Activated CD4-positive, alpha-beta memory T cell treated with anti-CD3 and anti-CD28 coated beads, Interleukin-2, amount 10 ng/mL, durations not matched to agents 7 days and 5 days (primary cell): ENCODE measurements around the gene CNPPD1. TPM values are rescaled to one million over a fixed set of nuclear protein-coding genes. Genes with fewer than 3 reads are reported as not detected.
"Not testable (repeated sequence)": the region's sequence is repeated elsewhere in the genome, so short reads cannot be mapped to it uniquely, and the experiment has no call there.

Experiments
- CTCF ChIA-PET: fragments of 350-600 bp; sonication (Branson Sonifier 250); formaldehyde crosslinking; loops from one replicate; lab custom pipeline; 2021; ENCODE audit warnings: antibody characterized with exemption, inconsistent platforms; lab: Charles Lee
- POLR2A ChIA-PET: fragments of 350-600 bp; sonication (Branson Sonifier 250); formaldehyde crosslinking; loops from one replicate; lab custom pipeline; 2021; ENCODE audit warnings: antibody characterized with exemption; lab: Charles Lee
- DNase-seq: peaks from one replicate; pipeline ENCODE4 v3.0.0-alpha.2; 2020
- H3K27ac Mint-ChIP-seq: one replicate; pipeline ENCODE4 v1.8.0; 2021; ENCODE audit warnings: mild to moderate bottlenecking, mixed read lengths
- H3K27me3 Mint-ChIP-seq: one replicate; pipeline ENCODE4 v1.8.0; 2021; ENCODE audit warnings: mixed read lengths
- H3K36me3 Mint-ChIP-seq: one replicate; pipeline ENCODE4 v1.8.0; 2021; ENCODE audit warnings: low read depth, mixed read lengths
- H3K4me1 Mint-ChIP-seq: one replicate; pipeline ENCODE4 v1.8.0; 2021; ENCODE audit warnings: mixed read lengths
- H3K4me3 Mint-ChIP-seq: one replicate; pipeline ENCODE4 v1.8.0; 2021; ENCODE audit warnings: mild to moderate bottlenecking, mixed read lengths
- H3K9me3 Mint-ChIP-seq: one replicate; pipeline ENCODE4 v1.8.0; 2021; ENCODE audit warnings: mixed read lengths
- total RNA-seq, 2 experiments: library from RNA; stranded (reverse); gene quantifications; one replicate each; pipeline ENCODE4 v1.2.3, GENCODE V29; 2021

CNPPD1 gene
- total RNA-seq, 2 experiments from 2014 or later = 68.7 to 72.9 TPM

- H3K9me3 Mint-ChIP-seq = peaks cover 7% of the 10 kb centered on the region
- H3K36me3 Mint-ChIP-seq = peaks cover 31% of the 10 kb centered on the region
- POLR2A ChIA-PET = interaction anchor here (0.9 to 5.0 kb wide), 14 partner anchors 11 to 87 kb away, joined by 3 to 160 read pairs (median 8); partner anchors contain the start of genes ABCB6, ANKZF1, ATG9A and CNPPD1
- CTCF ChIA-PET = interaction anchor here (0.5 to 4.1 kb wide), 13 partner anchors 9 to 547 kb away, joined by 3 to 18 read pairs (median 6); partner anchors contain the start of genes ABCB6, CNPPD1 and NHEJ1
- H3K4me1 Mint-ChIP-seq = peaks cover 56% of the 10 kb centered on the region
- peak overlapping the region; percentile 88 for H3K27ac Mint-ChIP-seq
- DNase-seq = no peak
- no peaks in the 10 kb centered on the region for H3K27me3 Mint-ChIP-seq
- H3K4me3 Mint-ChIP-seq = peak overlapping the region; percentile 79
Observed at GRCh38 chr2:219207134-219207883, 30.6 kb upstream of the CNPPD1 start.

GRCh38 chr2:219206328-219207133, 29.8 kb upstream of the CNPPD1 start, which contains the start of gene ZFAND2B:
ZFAND2B (plus strand) TSS chr2:219206782; CDS start chr2:219206988, 206 bp downstream.
- Mint-ChIP-seq H3K36me3 (peaks cover 27% of the 10 kb centered on the region), H3K27ac (peak within 1 kb of the TSS; percentile 88), H3K27me3 (no peaks in the 10 kb centered on the region), H3K4me3 (peak within 1 kb of the TSS; percentile 79), H3K4me1 (peaks cover 52% of the 10 kb centered on the region), H3K9me3 (peaks cover 7% of the 10 kb centered on the region)
- ChIA-PET POLR2A (interaction anchor here (0.7 to 5.0 kb wide), 21 partner anchors 9 to 391 kb away, joined by 3 to 160 read pairs (median 7); partner anchors contain the start of genes ABCB6, ANKZF1, ATG9A and CNPPD1), CTCF (interaction anchor here (0.5 to 4.1 kb wide), 19 partner anchors 10 to 547 kb away, joined by 3 to 18 read pairs (median 5); partner anchors contain the start of genes ABCB6, CNPPD1, DNAJB2 and NHEJ1)
- DNase-seq = peak; percentile 96

- peak overlapping the region; percentile 79 for H3K4me3 Mint-ChIP-seq
Observed at GRCh38 chr2:219205981-219206327, 29.2 kb upstream of the CNPPD1 start.

GRCh38 chr2:219205165-219205538, 28.4 kb upstream of the CNPPD1 start:
- Mint-ChIP-seq H3K9me3 (peaks cover 7% of the 10 kb centered on the region), H3K4me1 (peaks cover 42% of the 10 kb centered on the region), H3K4me3 (no peak overlapping the region), H3K36me3 (peaks cover 21% of the 10 kb centered on the region), H3K27me3 (peaks cover 3% of the 10 kb centered on the region), H3K27ac (no peak overlapping the region)
- no peak for DNase-seq
- CTCF ChIA-PET = interaction anchor here (1.5 to 4.1 kb wide), 5 partner anchors 12 to 90 kb away, joined by 3 to 18 read pairs (median 7); partner anchors contain the start of genes DNAJB2 and NHEJ1
- POLR2A ChIA-PET = interaction anchor here (1.2 to 5.0 kb wide), 7 partner anchors 10 to 392 kb away, joined by 3 to 160 read pairs (median 17); partner anchors contain the start of genes ABCB6, ANKZF1, ATG9A and CNPPD1

More at GRCh38 chr2:219205981-219206327, 29.2 kb upstream of the CNPPD1 start:
- DNase-seq = no peak
- peaks cover 46% of the 10 kb centered on the region for H3K4me1 Mint-ChIP-seq
- no peaks in the 10 kb centered on the region for H3K27me3 Mint-ChIP-seq
- ChIA-PET CTCF (interaction anchor here (0.7 to 4.1 kb wide), 18 partner anchors 11 to 324 kb away, joined by 3 to 18 read pairs (median 6); partner anchors contain the start of genes ABCB6, CNPPD1, DNAJB2 and NHEJ1), POLR2A (interaction anchor here (0.7 to 5.0 kb wide), 18 partner anchors 9 to 391 kb away, joined by 3 to 160 read pairs (median 8); partner anchors contain the start of genes ABCB6, ANKZF1, ATG9A and CNPPD1)
- H3K27ac Mint-ChIP-seq = peak overlapping the region; percentile 87
- H3K36me3 Mint-ChIP-seq = peaks cover 21% of the 10 kb centered on the region
- peaks cover 7% of the 10 kb centered on the region for H3K9me3 Mint-ChIP-seq

- ChIA-PET POLR2A (interaction anchor here (0.7 to 1.0 kb wide), 2 partner anchors 22 to 50 kb away, joined by 3 read pairs; partner anchors contain the start of gene TUBA4A), CTCF (interaction anchor here (0.7 to 4.1 kb wide), 6 partner anchors 12 to 184 kb away, joined by 3 to 18 read pairs (median 4); no protein-coding TSS in a partner anchor)
- H3K27me3 Mint-ChIP-seq = peaks cover 3% of the 10 kb centered on the region
- peaks cover 17% of the 10 kb centered on the region for H3K36me3 Mint-ChIP-seq
- H3K4me1 Mint-ChIP-seq = peaks cover 37% of the 10 kb centered on the region
- H3K4me3 Mint-ChIP-seq = no peak overlapping the region
- H3K27ac Mint-ChIP-seq = no peak overlapping the region
- DNase-seq = no peak
- H3K9me3 Mint-ChIP-seq = peaks cover 7% of the 10 kb centered on the region
Observed at GRCh38 chr2:219204425-219205164, 27.9 kb upstream of the CNPPD1 start.

GRCh38 chr2:219201331-219201730, 24.6 kb upstream of the CNPPD1 start:
- POLR2A ChIA-PET = interaction anchor here (1.5 kb wide), 1 partner anchor 22 kb away, joined by 4 read pairs; no protein-coding TSS in a partner anchor
- H3K27me3 Mint-ChIP-seq = peaks cover 14% of the 10 kb centered on the region
- H3K9me3 Mint-ChIP-seq, DNase-seq, H3K27ac Mint-ChIP-seq, CTCF ChIA-PET, H3K4me3 Mint-ChIP-seq, H3K36me3 Mint-ChIP-seq, H3K4me1 Mint-ChIP-seq: not testable (repeated sequence)

- Mint-ChIP-seq H3K4me3 (peak overlapping the region; percentile 34), H3K27ac (peak overlapping the region; percentile 68), H3K27me3 (peaks cover 14% of the 10 kb centered on the region)
- H3K36me3 Mint-ChIP-seq, H3K9me3 Mint-ChIP-seq, H3K4me1 Mint-ChIP-seq, DNase-seq: not testable (repeated sequence)
- POLR2A ChIA-PET = interaction anchor here (0.9 to 1.5 kb wide), 3 partner anchors 19 to 44 kb away, joined by 3 to 4 read pairs (median 3); partner anchors contain the start of genes GLB1L and STK16
- CTCF ChIA-PET = interaction anchor here (0.7 to 1.6 kb wide), 2 partner anchors 11 to 94 kb away, joined by 3 read pairs; no protein-coding TSS in a partner anchor
Observed at GRCh38 chr2:219200502-219201326, 24.0 kb upstream of the CNPPD1 start.

- no peak overlapping the region for H3K27ac Mint-ChIP-seq
- peaks cover 5% of the 10 kb centered on the region for H3K4me1 Mint-ChIP-seq
- ChIA-PET POLR2A (interaction anchor here (0.9 to 1.5 kb wide), 5 partner anchors 18 to 54 kb away, joined by 3 to 4 read pairs (median 3); partner anchors contain the start of genes CNPPD1 and TUBA4A), CTCF (interaction anchor here (1.6 kb wide), 1 partner anchor 95 kb away, joined by 3 read pairs; no protein-coding TSS in a partner anchor)
- DNase-seq = no peak
- H3K4me3 Mint-ChIP-seq = no peak overlapping the region
- H3K27me3 Mint-ChIP-seq = peaks cover 17% of the 10 kb centered on the region
- H3K9me3 Mint-ChIP-seq = peaks cover 7% of the 10 kb centered on the region
- peaks cover 3% of the 10 kb centered on the region for H3K36me3 Mint-ChIP-seq
Observed at GRCh38 chr2:219199470-219200211, 22.9 kb upstream of the CNPPD1 start.

- ChIA-PET POLR2A (interaction anchor here (0.9 to 1.1 kb wide), 3 partner anchors 18 to 55 kb away, joined by 3 read pairs; partner anchors contain the start of genes CNPPD1 and TUBA4A), CTCF (interaction anchor here (1.6 kb wide), 1 partner anchor 96 kb away, joined by 3 read pairs; no protein-coding TSS in a partner anchor)
- H3K4me3 Mint-ChIP-seq = no peak overlapping the region
- peaks cover 3% of the 10 kb centered on the region for H3K9me3 Mint-ChIP-seq
- H3K27me3 Mint-ChIP-seq = peaks cover 17% of the 10 kb centered on the region
- H3K4me1 Mint-ChIP-seq = peaks cover 5% of the 10 kb centered on the region
- no peak for DNase-seq
- no peaks in the 10 kb centered on the region for H3K36me3 Mint-ChIP-seq
- H3K27ac Mint-ChIP-seq = no peak overlapping the region
Observed at GRCh38 chr2:219198974-219199373, 22.2 kb upstream of the CNPPD1 start.

- Mint-ChIP-seq H3K36me3 (no peaks in the 10 kb centered on the region), H3K4me1 (peaks cover 5% of the 10 kb centered on the region), H3K27me3 (peaks cover 17% of the 10 kb centered on the region), H3K27ac (no peak overlapping the region), H3K4me3 (no peak overlapping the region), H3K9me3 (no peaks in the 10 kb centered on the region)
- ChIA-PET POLR2A (interaction anchor here (1.0 to 4.9 kb wide), 3 partner anchors 9 to 21 kb away, joined by 3 to 21 read pairs (median 6); partner anchors contain the start of genes CNPPD1 and ZFAND2B), CTCF (interaction anchor here (0.7 to 1.8 kb wide), 4 partner anchors 21 to 98 kb away, joined by 3 to 5 read pairs (median 4); partner anchors contain the start of gene CNPPD1)
- no peak for DNase-seq
Observed at GRCh38 chr2:219197388-219197787, 20.7 kb upstream of the CNPPD1 start.
